UCSD-AML1 (cell line): Measurements from ENCODE around the gene SNPH.
"Not testable (repeated sequence)": the region's sequence is repeated elsewhere in the genome, so short reads cannot be mapped to it uniquely, and the experiment has no call there.

ENCODE experiments used
- DNase-seq: peaks from one replicate; lab custom pipeline; 2025; ENCODE audit not compliant: unreplicated experiment; lab: John Stamatoyannopoulos, UW

Gene SNPH

GRCh38 chr20:1266167-1266973 lies at the start of gene SNPH:
SNPH (plus strand) TSS chr20:1266294; CDS start chr20:1296240, 29,946 bp downstream.
- no peak for DNase-seq

GRCh38 chr20:1216527-1217427 lies 49.3 kb upstream of the SNPH start:
- not testable (repeated sequence) for DNase-seq

- not testable (repeated sequence) for DNase-seq
Measured at GRCh38 chr20:1222750-1223149, 43.3 kb upstream of the SNPH start.

GRCh38 chr20:1224205-1224890 lies 41.7 kb upstream of the SNPH start:
- DNase-seq: no peak

GRCh38 chr20:1225263-1225782 lies 40.8 kb upstream of the SNPH start:
- DNase-seq: no peak

GRCh38 chr20:1225783-1226654 lies 40.1 kb upstream of the SNPH start, which contains the start of gene RAD21L1:
RAD21L1 (plus strand) TSS chr20:1226044; CDS start chr20:1228454, 2,410 bp downstream.
- peak; percentile 65 for DNase-seq

- DNase-seq: no peak
Measured at GRCh38 chr20:1229541-1229940, 36.6 kb upstream of the SNPH start.

- DNase-seq: no peak
Measured at GRCh38 chr20:1232286-1233111, 33.6 kb upstream of the SNPH start.

GRCh38 chr20:1240549-1240948 lies 25.5 kb upstream of the SNPH start:
- no peak for DNase-seq

GRCh38 chr20:1241456-1241855 lies 24.6 kb upstream of the SNPH start:
- DNase-seq: no peak

- DNase-seq: no peak
Measured at GRCh38 chr20:1242099-1242498, 24.0 kb upstream of the SNPH start.

GRCh38 chr20:1242530-1242929 lies 23.6 kb upstream of the SNPH start:
- no peak for DNase-seq

GRCh38 chr20:1245578-1245977 lies 20.5 kb upstream of the SNPH start:
- DNase-seq: no peak

- DNase-seq: no peak
Measured at GRCh38 chr20:1247689-1248088, 18.4 kb upstream of the SNPH start.

GRCh38 chr20:1250282-1250681 lies 15.8 kb upstream of the SNPH start:
- DNase-seq: not testable (repeated sequence)

- no peak for DNase-seq
Measured at GRCh38 chr20:1252416-1252815, 13.7 kb upstream of the SNPH start.

GRCh38 chr20:1254254-1254653 lies 11.8 kb upstream of the SNPH start:
- no peak for DNase-seq

- DNase-seq: no peak
Measured at GRCh38 chr20:1255675-1256074, 10.4 kb upstream of the SNPH start.

- no peak for DNase-seq
Measured at GRCh38 chr20:1263853-1264252, 2.2 kb upstream of the SNPH start.
